ENCODE measurements around the gene WDR33.
"Not testable (repeated sequence)": the region's sequence is repeated elsewhere in the genome, so short reads cannot be mapped to it uniquely, and the experiment has no call there.

WDR33 gene

DNA sequence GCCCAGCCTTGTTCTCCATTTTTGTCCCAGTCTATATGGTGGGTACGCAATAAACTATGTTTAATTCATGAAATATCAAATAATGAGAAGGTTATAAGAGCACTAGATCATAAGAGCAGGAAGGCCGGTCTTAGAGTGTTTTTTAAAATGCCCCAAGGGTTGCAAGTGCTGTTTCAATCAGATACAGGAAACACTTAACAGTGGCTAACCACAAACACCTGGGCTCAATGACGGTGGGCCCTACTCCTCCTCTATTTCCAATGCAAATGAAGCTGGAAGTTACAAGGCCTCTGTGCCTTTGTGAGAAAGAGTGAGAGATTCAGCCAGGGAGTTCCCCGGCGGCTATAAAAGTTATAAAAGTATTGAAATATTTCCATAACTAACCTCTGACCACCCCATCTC, 18.9 kb upstream of the WDR33 start:
- ChIA-PET CTCF (interaction anchor here (0.6 to 0.7 kb wide), 2 partner anchors 13 to 47 kb away, joined by 3 read pairs; no protein-coding TSS in a partner anchor), POLR2A (ENCODE audit: low non-redundant PET) (no interaction called here)
- no peak for DNase-seq (ENCODE audit: low spot score)
- no peak for TF ChIP-seq CTCF (conservative IDR thresholded peaks at IDR 0.05; ENCODE audit: low read depth)
- no peak overlapping the region for H3K27ac ChIP-seq

GRCh38 chr2:127826708-127827107, 15.7 kb upstream of the WDR33 start:
- H3K27ac ChIP-seq; POLR2A ChIA-PET (ENCODE audit: low non-redundant PET); DNase-seq (ENCODE audit: low spot score): not testable (repeated sequence)
- CTCF ChIA-PET = interaction anchor here (0.6 kb wide), 1 partner anchor 22 kb away, joined by 3 read pairs; no protein-coding TSS in a partner anchor

DNA sequence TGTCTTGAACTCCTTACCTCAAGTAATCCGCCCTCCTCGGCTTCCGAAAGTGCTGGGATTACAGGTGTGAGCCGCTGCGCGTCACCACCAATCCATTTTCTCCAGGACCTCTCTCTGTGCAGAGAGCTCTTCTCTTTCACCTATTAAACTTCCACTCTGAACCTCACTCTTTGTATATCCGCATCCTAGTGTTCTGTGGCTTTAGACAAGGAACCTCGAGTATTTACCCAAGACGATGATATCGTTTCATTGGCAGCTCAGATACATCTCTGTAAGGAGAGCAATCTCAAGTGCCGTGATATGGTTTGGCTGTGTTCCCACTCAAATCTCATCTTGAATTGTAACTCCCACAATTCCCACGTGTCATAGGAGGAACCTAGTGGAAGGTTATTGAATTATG, 15.1 kb upstream of the WDR33 start:
- ChIA-PET CTCF (interaction anchor here (0.6 kb wide), 1 partner anchor 23 kb away, joined by 3 read pairs; no protein-coding TSS in a partner anchor), POLR2A (ENCODE audit: low non-redundant PET) (no interaction called here)
- no peak overlapping the region for H3K27ac ChIP-seq
- no peak for TF ChIP-seq CTCF (conservative IDR thresholded peaks at IDR 0.05; ENCODE audit: low read depth)
- no peak for DNase-seq (ENCODE audit: low spot score)

GRCh38 chr2:127820080-127820668, 9.2 kb upstream of the WDR33 start:
- ChIA-PET CTCF (no interaction called here), POLR2A (ENCODE audit: low non-redundant PET) (no interaction called here)
- no peak overlapping the region for H3K27ac ChIP-seq
- no peak for DNase-seq (ENCODE audit: low spot score)
- TF ChIP-seq CTCF (conservative IDR thresholded peaks at IDR 0.05; ENCODE audit: low read depth) = no peak

DNA sequence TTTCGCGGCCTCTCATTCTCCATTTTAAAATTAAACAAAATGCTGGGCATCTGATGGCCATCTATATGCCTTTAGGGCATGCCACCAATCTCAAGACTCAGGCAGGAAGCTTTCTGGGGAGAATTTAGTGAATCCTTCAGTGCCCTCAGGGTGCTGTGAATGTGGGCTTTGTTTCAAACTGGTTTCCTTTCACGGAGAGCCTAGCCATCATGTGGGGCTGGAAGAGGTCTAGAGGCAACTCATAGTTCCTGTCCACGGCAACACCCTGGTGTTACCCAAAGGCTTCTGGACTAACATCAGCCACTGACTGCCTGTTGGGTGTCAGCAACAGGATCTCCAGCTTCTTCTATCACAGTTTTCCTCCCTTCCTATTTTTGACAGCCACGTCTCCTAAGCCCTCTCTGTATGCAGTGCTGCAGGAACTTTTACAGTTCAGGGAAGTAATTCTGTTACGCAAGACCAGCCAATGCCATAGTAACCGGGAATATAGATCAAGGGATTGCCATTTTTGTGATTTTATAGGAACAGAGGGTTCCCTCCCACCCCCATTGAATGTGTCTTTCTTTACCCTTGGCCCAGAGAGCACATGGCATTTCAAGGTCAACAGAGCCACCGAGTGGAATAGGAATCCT, 7.9 kb upstream of the WDR33 start:
- no peak for DNase-seq (ENCODE audit: low spot score)
- CTCF ChIA-PET = no interaction called here
- TF ChIP-seq CTCF (conservative IDR thresholded peaks at IDR 0.05; ENCODE audit: low read depth) = no peak
- POLR2A ChIA-PET (ENCODE audit: low non-redundant PET) = no interaction called here
- H3K27ac ChIP-seq = no peak overlapping the region

GRCh38 chr2:127818241-127818640, 7.3 kb upstream of the WDR33 start:
- no peak for DNase-seq (ENCODE audit: low spot score)
- ChIA-PET POLR2A (ENCODE audit: low non-redundant PET) (no interaction called here), CTCF (no interaction called here)
- H3K27ac ChIP-seq = no peak overlapping the region
- TF ChIP-seq CTCF (conservative IDR thresholded peaks at IDR 0.05; ENCODE audit: low read depth) = no peak

- POLR2A ChIA-PET (ENCODE audit: low non-redundant PET) = no interaction called here
- DNase-seq (ENCODE audit: low spot score) = no peak
- no peak for TF ChIP-seq CTCF (conservative IDR thresholded peaks at IDR 0.05; ENCODE audit: low read depth)
- no peak overlapping the region for H3K27ac ChIP-seq
- CTCF ChIA-PET = interaction anchor here (0.6 kb wide), 1 partner anchor 67 kb away, joined by 3 read pairs; no protein-coding TSS in a partner anchor
Observed at GRCh38 chr2:127814677-127815076, 3.7 kb upstream of the WDR33 start.

GRCh38 chr2:127812441-127812840, 1.5 kb upstream of the WDR33 start:
- H3K27ac ChIP-seq; DNase-seq (ENCODE audit: low spot score); POLR2A ChIA-PET (ENCODE audit: low non-redundant PET): not testable (repeated sequence)
- CTCF ChIA-PET = interaction anchor here (1.4 kb wide), 1 partner anchor 9 kb away, joined by 6 read pairs; no protein-coding TSS in a partner anchor

All from RWPE1 (cell line).